NB4 (cell line): ENCODE measurements around the gene SUFU.

Experiments used
- CTCF ChIP-seq: IDR thresholded peaks from one replicate; pipeline ENCODE4 v1.5.1; 2012; ENCODE audit warnings: low read depth, low read length
- MYC ChIP-seq: IDR thresholded peaks from 2 replicates; pipeline ENCODE4 v1.6.1; 2011; ENCODE audit warnings: low read depth, low read length
- POLR2A ChIP-seq: IDR thresholded peaks from 2 replicates; pipeline ENCODE4 v1.6.1; 2011; ENCODE audit warnings: mild to moderate bottlenecking; ENCODE audit not compliant: insufficient read length; ENCODE audit errors: extremely low read depth
- TF ChIP-seq, protein P1 (sequence below): IDR thresholded peaks from 2 replicates; pipeline ENCODE4 v1.6.1; 2011; ENCODE audit warnings: low read depth, low read length

DNA sequence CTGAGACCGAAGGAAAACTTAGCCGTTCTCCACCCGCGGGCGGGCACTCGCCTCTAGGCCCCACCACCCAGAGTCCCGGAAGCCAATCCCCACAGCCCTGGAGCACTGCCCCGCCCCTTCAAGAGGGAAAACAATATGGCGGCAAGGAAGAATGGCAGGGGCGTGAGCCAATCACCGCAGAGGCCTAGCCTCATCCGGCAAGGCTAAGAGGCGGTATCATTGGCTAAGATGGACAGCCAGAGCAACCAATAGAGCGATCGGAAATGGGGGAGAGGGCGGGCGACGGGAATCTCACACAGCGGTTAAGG is 1.8 kb upstream of the SUFU start:
- TF ChIP-seq CTCF = no peak
- no peak for TF ChIP-seq MYC
- TF ChIP-seq, protein P1, sequence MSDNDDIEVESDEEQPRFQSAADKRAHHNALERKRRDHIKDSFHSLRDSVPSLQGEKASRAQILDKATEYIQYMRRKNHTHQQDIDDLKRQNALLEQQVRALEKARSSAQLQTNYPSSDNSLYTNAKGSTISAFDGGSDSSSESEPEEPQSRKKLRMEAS = no peak
- TF ChIP-seq POLR2A = no peak
